ENCODE data around the gene PUS7L.

DNA sequence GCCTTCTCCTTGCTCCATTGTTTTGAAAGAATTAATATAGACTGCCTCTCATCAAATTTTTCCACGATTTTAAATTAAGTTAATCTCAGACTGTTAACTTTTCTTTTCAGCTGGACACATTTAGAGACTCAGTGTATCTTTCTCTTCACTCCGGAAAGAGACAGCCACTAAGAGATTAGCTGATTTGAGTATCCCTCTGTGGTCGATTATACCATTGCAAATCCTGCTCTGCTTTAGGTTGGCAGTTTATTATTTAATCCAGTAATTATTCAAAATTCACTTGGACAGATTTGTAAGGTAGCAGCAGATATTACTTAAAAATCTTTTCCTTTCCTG, 48.1 kb upstream of the PUS7L start:
- TF ChIP-seq, protein P1, sequence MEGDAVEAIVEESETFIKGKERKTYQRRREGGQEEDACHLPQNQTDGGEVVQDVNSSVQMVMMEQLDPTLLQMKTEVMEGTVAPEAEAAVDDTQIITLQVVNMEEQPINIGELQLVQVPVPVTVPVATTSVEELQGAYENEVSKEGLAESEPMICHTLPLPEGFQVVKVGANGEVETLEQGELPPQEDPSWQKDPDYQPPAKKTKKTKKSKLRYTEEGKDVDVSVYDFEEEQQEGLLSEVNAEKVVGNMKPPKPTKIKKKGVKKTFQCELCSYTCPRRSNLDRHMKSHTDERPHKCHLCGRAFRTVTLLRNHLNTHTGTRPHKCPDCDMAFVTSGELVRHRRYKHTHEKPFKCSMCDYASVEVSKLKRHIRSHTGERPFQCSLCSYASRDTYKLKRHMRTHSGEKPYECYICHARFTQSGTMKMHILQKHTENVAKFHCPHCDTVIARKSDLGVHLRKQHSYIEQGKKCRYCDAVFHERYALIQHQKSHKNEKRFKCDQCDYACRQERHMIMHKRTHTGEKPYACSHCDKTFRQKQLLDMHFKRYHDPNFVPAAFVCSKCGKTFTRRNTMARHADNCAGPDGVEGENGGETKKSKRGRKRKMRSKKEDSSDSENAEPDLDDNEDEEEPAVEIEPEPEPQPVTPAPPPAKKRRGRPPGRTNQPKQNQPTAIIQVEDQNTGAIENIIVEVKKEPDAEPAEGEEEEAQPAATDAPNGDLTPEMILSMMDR (IDR thresholded peaks at IDR 0.05): no peak
- no peak for TF ChIP-seq POLR2AphosphoS5 (IDR thresholded peaks at IDR 0.05)
